HG03066 (cell line): ENCODE data around the gene RAB28.

Experiments used
- ATAC-seq: cut with Tn5 transposase; IDR thresholded peaks from one replicate; pipeline ENCODE4 v1.9.1; 2021; ENCODE audit warnings: low read depth; ENCODE audit not compliant: unreplicated experiment

Gene RAB28

DNA sequence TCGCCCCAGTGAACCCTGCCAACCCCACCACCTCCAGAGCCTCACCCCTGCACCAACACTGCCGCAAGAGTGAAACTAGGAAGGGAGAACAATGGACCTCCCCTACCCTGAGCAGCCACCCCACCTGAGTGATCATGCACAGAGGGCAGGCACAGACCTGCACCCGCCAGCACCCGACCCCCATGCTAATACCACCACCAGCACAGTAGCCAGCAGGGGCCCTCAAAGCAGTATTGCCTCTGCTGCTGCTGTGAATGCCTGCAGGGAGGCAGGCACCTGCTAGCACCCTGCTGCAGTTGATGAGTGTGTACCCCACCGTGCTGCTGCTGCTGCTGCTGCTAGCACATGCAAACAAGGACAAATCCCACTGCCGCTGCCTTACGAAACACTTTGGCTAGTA is 100.1 kb downstream of the RAB28 start:
- no peak for ATAC-seq

- ATAC-seq: peak; percentile 76
Observed at GRCh38 chr4:13378973-13379759, 105.0 kb downstream of the RAB28 start.

- no peak for ATAC-seq
Observed at GRCh38 chr4:13371048-13371447, 113.1 kb downstream of the RAB28 start.

DNA sequence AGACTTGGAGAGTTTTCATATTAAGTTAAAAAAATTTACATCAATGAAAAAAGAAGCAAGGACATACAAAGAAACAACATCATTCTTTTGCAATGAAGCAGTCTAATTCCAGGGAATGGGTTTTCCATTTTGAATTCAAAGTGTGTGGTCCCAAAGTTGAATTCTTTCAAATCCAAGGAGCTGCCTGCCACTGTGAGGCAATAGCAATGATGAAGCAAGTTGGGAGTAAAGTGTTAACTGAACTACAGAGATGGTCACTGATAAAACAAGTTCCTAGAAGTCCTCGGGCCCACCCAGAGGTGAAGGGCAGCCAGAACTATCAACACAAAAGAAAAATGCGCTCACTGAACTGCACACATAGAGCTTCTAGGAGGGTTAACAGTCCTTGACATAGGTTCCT is 115.9 kb downstream of the RAB28 start:
- no peak for ATAC-seq

- no peak for ATAC-seq
Observed at GRCh38 chr4:13367691-13368090, 116.4 kb downstream of the RAB28 start.

DNA sequence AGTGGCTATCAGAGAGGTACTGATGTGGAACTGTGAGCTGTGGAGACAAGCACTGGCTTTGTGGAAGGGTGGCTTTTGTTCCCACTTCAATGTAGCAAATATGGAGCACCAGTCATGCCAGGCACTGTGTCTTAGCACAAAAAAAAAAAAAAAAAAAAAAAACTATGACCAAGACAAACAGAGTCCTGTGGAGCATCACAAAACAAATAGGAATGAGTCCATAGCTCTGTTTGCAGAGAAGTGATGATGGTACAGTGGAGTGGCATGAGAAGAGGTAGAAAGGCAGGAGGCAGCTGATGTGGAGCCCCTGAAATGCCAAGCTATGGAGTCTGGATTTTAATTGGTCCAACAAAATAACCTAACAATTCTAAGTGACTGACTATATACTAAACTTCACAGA is 116.9 kb downstream of the RAB28 start:
- ATAC-seq: no peak

GRCh38 chr4:13365195-13365594 is 118.9 kb downstream of the RAB28 start:
- ATAC-seq: no peak

- no peak for ATAC-seq
Observed at GRCh38 chr4:13364653-13365052, 119.5 kb downstream of the RAB28 start.

GRCh38 chr4:13364172-13364571 is 120.0 kb downstream of the RAB28 start:
- ATAC-seq: no peak

- no peak for ATAC-seq
Observed at GRCh38 chr4:13359809-13360208, 124.3 kb downstream of the RAB28 start.

DNA sequence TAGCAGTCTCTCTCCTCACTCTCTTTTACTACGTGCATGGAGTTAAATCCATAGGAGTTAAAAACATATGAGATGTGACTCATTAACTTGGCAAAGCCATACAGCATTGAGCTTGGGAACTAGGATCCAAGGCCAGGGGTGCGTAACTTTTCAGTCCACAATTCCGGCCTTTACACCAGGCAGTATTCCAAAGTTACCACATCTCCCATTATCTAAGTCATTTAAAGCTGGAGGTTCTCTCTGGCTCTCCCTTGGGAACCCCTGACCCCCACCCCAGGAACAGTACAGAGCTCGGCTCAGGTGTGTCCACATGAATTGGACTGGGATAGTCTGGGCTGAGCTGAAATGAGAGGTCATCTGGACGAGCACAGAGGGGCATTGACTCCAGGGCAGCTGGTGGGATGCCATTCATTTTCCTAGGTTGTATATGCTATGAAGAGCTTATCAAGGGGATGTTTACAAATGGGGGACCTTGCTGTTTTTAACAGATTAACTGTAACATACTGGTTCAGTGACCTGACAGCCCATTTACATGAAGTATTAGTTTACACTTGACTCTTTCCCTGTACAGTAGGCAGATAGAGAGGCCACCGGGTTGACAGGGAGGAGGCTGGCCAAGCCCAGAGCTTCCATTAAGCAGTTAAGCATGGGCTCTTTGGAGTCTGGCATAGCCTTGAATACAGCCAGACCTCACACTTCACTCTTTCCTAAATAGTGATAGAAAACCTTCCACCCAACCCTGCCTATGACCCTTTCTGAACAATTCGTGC is 128.8 kb downstream of the RAB28 start:
- no peak for ATAC-seq

DNA sequence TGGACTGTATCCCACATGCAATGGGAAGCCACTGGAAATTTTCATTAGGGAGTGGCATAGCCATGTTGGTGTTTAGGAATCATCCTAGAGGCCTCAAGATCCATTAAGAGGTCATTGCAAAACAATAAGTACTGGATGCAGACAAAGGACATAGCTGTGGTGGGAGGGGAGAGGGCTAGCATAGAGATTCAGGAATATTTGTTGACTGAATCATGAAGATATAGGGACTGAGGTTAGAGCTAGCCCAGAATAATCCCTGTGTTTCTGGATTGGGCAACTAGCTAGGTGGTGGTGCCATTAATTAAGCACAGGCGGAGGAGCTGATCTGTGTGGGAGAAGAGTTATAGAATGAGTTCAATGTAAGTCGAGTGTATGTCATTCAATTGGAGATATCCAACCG is 135.0 kb downstream of the RAB28 start:
- ATAC-seq: no peak

DNA sequence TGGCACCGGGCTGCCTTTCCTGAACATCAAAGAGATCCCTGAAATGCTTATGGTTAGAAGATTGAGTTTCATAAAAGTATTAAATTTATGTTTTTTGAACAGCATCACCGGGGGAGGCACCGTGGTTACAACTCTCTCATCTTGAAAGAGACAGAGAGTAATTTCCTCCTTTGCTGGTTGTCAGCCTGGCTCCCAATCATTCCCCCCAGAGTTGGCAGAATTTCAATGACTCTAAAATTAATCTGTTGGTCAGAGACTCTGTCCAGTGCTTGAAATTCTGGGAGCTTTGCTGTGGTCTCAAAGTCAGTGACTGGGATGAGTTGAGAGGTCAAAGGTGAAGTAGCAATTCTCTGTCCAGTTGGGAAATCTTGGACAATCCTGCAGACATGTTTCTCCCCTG is 135.9 kb downstream of the RAB28 start:
- no peak for ATAC-seq

DNA sequence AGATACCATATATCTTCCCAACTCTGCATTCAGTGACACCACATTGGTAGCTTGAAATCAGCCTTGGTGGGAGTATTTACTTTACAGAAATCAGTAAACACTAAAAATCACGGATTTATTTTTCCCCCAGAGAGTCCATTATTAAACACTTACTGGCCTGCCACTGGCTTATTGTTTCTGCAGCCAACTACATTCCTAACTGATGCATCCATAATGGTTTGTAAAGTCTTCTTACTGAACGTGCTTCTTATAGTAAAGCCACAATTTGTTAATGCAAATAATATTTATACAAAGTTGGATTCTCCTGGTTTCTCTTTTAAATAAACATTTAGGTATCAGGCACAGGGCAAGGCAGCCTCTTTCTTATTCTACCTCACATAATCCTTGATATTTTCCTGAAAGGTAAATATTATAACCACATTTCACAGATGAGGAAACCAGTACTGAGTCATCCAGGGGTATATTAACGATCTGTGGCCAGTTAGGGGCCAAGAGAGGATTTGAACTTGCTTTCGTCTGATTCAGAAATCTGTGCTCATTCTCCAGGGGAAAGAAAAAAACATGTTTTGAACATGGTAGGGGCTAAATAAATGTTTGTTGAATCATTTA is 136.5 kb downstream of the RAB28 start:
- no peak for ATAC-seq

DNA sequence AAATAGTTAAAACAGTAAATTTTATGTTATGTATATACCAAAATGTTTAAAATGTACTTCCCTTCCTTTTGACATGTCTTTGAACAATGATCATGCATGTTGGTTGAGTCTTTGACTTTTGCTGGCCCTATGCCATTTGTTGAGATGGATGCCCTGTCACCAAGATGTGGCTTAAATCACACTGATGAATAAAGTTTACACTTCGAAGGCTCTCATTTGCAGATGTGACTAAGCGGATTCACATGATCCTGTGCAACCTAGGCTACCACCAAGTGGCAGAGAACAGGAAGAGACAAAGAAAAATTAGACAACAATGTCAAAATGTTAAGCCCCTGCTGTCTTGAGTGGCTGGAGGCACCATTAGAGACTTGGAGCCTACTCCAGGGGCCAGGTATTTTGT is 139.9 kb downstream of the RAB28 start:
- ATAC-seq: no peak

- no peak for ATAC-seq
Observed at GRCh38 chr4:13340672-13341071, 143.5 kb downstream of the RAB28 start.

- no peak for ATAC-seq
Observed at GRCh38 chr4:13331827-13332226, 152.3 kb downstream of the RAB28 start.

DNA sequence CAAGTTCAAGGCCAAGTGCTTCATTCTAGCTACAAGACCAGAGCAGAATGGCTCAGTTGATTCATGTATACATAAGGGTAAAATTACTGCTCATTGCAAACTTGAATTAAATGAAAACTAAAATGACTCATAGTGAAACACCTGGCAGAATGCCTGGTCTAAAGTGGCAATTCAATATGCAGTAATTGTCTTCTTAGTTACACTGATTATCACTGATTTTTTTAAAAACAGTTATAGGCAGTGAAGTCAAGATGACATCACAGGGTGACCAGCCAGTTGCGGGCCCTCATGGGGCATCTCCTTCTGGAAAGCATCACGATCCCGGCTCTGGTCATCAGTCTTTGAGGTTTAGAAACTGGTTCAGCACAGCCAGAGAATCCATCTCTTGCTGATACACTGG is 154.2 kb downstream of the RAB28 start:
- no peak for ATAC-seq

DNA sequence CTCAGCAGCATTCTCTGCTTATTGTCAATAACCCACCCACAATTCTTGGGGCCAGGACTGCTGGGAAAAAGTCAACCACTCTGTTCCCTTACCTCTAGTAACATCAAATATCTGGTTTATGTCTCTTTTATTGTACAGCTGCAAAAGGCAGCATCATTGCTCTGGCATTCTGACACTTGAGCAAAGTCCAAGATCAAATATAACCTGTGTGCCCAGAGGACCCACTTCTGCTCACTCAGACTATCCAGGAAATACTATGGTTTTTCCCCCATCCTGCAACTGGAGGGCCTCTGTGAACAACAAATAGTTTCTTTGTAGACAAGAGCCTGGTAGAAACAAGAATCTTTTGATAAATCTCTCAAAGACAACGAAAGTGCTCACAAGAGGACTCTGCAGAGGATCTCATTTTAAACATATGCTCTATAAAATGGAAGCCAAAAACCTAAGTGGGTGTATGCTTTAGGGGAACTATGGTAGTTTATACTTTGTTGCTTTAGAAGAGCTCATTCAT is 154.7 kb downstream of the RAB28 start:
- ATAC-seq: no peak

- ATAC-seq: no peak
Observed at GRCh38 chr4:13328591-13328990, 155.5 kb downstream of the RAB28 start.

- ATAC-seq: no peak
Observed at GRCh38 chr4:13327991-13328390, 156.1 kb downstream of the RAB28 start.
